OCI-LY3 (cell line): Measurements from ENCODE around the gene ABHD17B.

ENCODE experiments used
- CTCF ChIP-seq: fragments of 200-600, 300-600 bp; sonication (generic); IDR thresholded peaks from 2 replicates; pipeline ENCODE4 v1.5.1; 2014; ENCODE audit warnings: antibody characterized with exemption, low read length, low read depth
- EZH2phosphoT487 ChIP-seq: fragments of 200-600 bp; shearing (Covaris generic); IDR thresholded peaks from 2 replicates; pipeline ENCODE4 v1.6.1; 2018; ENCODE audit warnings: antibody characterized with exemption, mixed run types, low read depth

GRCh38 chr9:71897577-71897976 lies 13.4 kb downstream of the ABHD17B start:
- TF ChIP-seq CTCF (no peak), EZH2phosphoT487 (no peak)
